ENCODE data around the gene CATSPERE.
"Not testable (repeated sequence)": the region's sequence is repeated elsewhere in the genome, so short reads cannot be mapped to it uniquely, and the experiment has no call there.

The CATSPERE gene

GRCh38 chr1:244556263-244556662 lies 95.2 kb downstream of the CATSPERE start:
- DNase-seq, result no peak

GRCh38 chr1:244557565-244557964 lies 96.5 kb downstream of the CATSPERE start:
- DNase-seq, result no peak

- DNase-seq, result no peak
Measured at GRCh38 chr1:244559561-244559960, 98.5 kb downstream of the CATSPERE start.

- DNase-seq, result not testable (repeated sequence)
Measured at GRCh38 chr1:244562877-244563276, 101.8 kb downstream of the CATSPERE start.

- no peak for DNase-seq
Measured at GRCh38 chr1:244573768-244574167, 112.7 kb downstream of the CATSPERE start.

GRCh38 chr1:244576259-244576892 lies 115.3 kb downstream of the CATSPERE start:
- DNase-seq, result no peak

- not testable (repeated sequence) for DNase-seq
Measured at GRCh38 chr1:244578205-244578604, 117.1 kb downstream of the CATSPERE start.

- no peak for DNase-seq
Measured at GRCh38 chr1:244583358-244583982, 122.4 kb downstream of the CATSPERE start.

- no peak for DNase-seq
Measured at GRCh38 chr1:244585867-244586266, 124.8 kb downstream of the CATSPERE start.

GRCh38 chr1:244590670-244591069 lies 129.6 kb downstream of the CATSPERE start:
- DNase-seq, result no peak

- no peak for DNase-seq
Measured at GRCh38 chr1:244598611-244599010, 137.5 kb downstream of the CATSPERE start.

- peak; percentile 59 for DNase-seq
Measured at GRCh38 chr1:244599937-244600350, 138.9 kb downstream of the CATSPERE start.

- DNase-seq, result no peak
Measured at GRCh38 chr1:244601336-244601735, 140.3 kb downstream of the CATSPERE start.

GRCh38 chr1:244603498-244603897 lies 142.4 kb downstream of the CATSPERE start:
- no peak for DNase-seq

GRCh38 chr1:244605835-244606370 lies 144.8 kb downstream of the CATSPERE start:
- no peak for DNase-seq

GRCh38 chr1:244614113-244614836 lies 153.2 kb downstream of the CATSPERE start:
- no peak for DNase-seq

GRCh38 chr1:244614879-244615278 lies 153.8 kb downstream of the CATSPERE start:
- DNase-seq, result no peak

- no peak for DNase-seq
Measured at GRCh38 chr1:244615301-244615700, 154.2 kb downstream of the CATSPERE start.

- no peak for DNase-seq
Measured at GRCh38 chr1:244626709-244627108, 165.6 kb downstream of the CATSPERE start.

GRCh38 chr1:244628789-244629188 lies 167.7 kb downstream of the CATSPERE start:
- DNase-seq, result no peak

- no peak for DNase-seq
Measured at GRCh38 chr1:244633140-244633539, 172.1 kb downstream of the CATSPERE start.

GRCh38 chr1:244634546-244634945 lies 173.5 kb downstream of the CATSPERE start:
- DNase-seq, result no peak

GRCh38 chr1:244636488-244637259 lies 175.6 kb downstream of the CATSPERE start:
- DNase-seq, result no peak
